ENCODE results near the gene POGK.

GRCh38 chr1:166848193-166848592, 8.9 kb downstream of the POGK start:
- TF ChIP-seq CTCF (IDR thresholded peaks at IDR 0.05): no peak
- no peak for TF ChIP-seq EZH2phosphoT487 (IDR thresholded peaks at IDR 0.05)

Measured in neural progenitor cell (in vitro differentiated cells).